Measurements from ENCODE around the gene CHCHD5.

DNA sequence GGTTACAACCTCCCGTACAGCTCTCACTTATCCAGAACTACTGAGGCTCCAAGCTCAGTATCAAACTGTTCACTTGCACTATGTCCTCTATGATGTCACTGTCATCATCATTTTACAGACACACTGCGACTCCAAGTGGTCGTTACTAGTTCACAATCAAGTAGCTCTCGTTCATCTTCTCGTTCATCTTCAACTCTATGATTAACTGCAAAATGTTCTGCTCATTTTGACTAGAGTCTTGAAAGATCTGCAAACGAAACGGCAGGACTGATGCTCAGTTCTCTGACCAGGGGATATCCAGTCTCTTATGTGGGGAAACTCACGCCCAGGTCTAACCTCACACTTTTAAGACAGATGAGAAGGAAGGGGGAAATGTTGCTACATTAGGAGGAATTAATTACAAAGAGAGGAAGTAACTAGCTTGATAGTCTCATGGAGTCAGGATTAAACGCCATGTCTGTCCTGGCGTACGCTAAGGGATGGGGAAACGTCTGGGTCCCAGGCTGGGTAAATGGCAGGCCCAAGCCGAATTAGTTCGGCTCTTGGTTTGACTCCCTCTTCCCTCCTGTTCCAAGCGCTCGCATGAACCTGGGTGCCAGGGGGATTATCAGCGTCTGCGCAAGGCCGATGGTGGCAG, 794 bp upstream of the CHCHD5 start:
- no peak for TF ChIP-seq POLR2A (IDR thresholded peaks at IDR 0.05; ENCODE audit: low read depth, low read length)
- no peak for TF ChIP-seq SPI1 (IDR thresholded peaks at IDR 0.05; ENCODE audit: low read depth, low read length)
- no peak for TF ChIP-seq POLR2AphosphoS5 (IDR thresholded peaks at IDR 0.05; ENCODE audit: low read depth, low read length)
- no peak for TF ChIP-seq TAF1 (IDR thresholded peaks at IDR 0.05; ENCODE audit: low read depth, low read length)

Data from GM12891 (cell line).